ENCODE data around the gene GPR15LG. TPM values are rescaled to one million over a fixed set of nuclear protein-coding genes. Genes with fewer than 3 reads are reported as not detected.

GPR15LG gene
- total RNA-seq, 1 experiment from 2014 or later, result not detected

DNA sequence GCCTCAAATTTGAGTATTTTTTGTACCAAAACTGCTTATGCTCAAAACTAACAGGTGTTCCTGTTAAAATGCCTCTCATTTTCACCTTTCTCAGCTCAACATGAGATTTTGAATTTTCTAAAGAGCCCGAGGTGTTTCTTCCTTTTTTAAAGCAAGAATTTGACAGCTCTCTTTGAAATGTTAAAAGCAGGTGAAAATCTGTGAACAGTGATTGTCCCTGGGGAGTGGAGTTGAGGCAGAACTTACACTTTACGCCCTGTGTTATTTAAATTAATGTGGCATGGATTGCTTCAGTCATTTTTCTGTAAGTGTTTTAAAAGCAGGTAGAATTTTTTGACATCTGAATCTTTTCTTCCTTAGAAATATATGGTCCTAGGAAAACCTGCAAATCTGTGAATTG, 9.2 kb upstream of the GPR15LG start:
- ChIA-PET CTCF (no interaction called here), POLR2A (no interaction called here), RAD21 (ENCODE audit: low non-redundant PET in 1 of 2, low total read pairs in 2 of 2, uncharacterized antibody in 2 of 2, unreplicated experiment in 2 of 2) (no interaction called here)
- Histone ChIP-seq H3K4me3 (replicated peaks in 1 of 2; ENCODE audit: low read depth in 1 of 2, low read length in 2 of 2) (no peak overlapping the region), H3K27me3 (ENCODE audit: insufficient read depth, low read length) (peaks cover 11% of the 10 kb centered on the region), H3K27ac (ENCODE audit: low read depth, low read length) (no peak overlapping the region), H2AFZ (ENCODE audit: low read depth, low read length, poor library complexity, severe bottlenecking) (no peak overlapping the region), H3K9ac (ENCODE audit: low read length) (no peak overlapping the region), H4K20me1 (ENCODE audit: insufficient read depth) (no peaks in the 10 kb centered on the region), H3K9me3 (ENCODE audit: control insufficient read depth in 1 of 2, insufficient read depth in 1 of 2, low read depth in 1 of 2, low read length in 2 of 2) (no peaks in the 10 kb centered on the region; a peak in 1 of 4 replicates), H3K4me1 (ENCODE audit: control insufficient read depth in 1 of 2, insufficient read depth in 2 of 2, low read length in 2 of 2) (no peaks in the 10 kb centered on the region), H3K4me2 (ENCODE audit: low read length) (no peak overlapping the region), H3K79me2 (ENCODE audit: insufficient read depth, low read length) (no peaks in the 10 kb centered on the region), H3K9me2 (ENCODE audit: insufficient read depth) (no peaks in the 10 kb centered on the region), H3K36me3 (ENCODE audit: control insufficient read depth in 1 of 2, insufficient read depth in 2 of 2, low read length in 2 of 2) (no peaks in the 10 kb centered on the region)
- DNase-seq (ENCODE audit: low read depth, low spot score) (no peak), ATAC-seq (no peak)
- no TSS peak for BruUV-seq (replicated peaks)
- TF ChIP-seq, protein P1, sequence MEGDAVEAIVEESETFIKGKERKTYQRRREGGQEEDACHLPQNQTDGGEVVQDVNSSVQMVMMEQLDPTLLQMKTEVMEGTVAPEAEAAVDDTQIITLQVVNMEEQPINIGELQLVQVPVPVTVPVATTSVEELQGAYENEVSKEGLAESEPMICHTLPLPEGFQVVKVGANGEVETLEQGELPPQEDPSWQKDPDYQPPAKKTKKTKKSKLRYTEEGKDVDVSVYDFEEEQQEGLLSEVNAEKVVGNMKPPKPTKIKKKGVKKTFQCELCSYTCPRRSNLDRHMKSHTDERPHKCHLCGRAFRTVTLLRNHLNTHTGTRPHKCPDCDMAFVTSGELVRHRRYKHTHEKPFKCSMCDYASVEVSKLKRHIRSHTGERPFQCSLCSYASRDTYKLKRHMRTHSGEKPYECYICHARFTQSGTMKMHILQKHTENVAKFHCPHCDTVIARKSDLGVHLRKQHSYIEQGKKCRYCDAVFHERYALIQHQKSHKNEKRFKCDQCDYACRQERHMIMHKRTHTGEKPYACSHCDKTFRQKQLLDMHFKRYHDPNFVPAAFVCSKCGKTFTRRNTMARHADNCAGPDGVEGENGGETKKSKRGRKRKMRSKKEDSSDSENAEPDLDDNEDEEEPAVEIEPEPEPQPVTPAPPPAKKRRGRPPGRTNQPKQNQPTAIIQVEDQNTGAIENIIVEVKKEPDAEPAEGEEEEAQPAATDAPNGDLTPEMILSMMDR (IDR thresholded peaks at IDR 0.05 in 2 of 3, conservative IDR thresholded peaks at IDR 0.05 in 1 of 3; ENCODE audit: borderline replicate concordance in 1 of 3, insufficient read depth in 1 of 3, low read depth in 2 of 3, low read length in 2 of 3), result no peak
- TF ChIP-seq EZH2phosphoT487 (IDR thresholded peaks at IDR 0.05; ENCODE audit: borderline replicate concordance) (no peak), SIN3A (IDR thresholded peaks at IDR 0.05; ENCODE audit: low read depth) (no peak), ZNF274 (IDR thresholded peaks at IDR 0.05; ENCODE audit: low read depth, low read length) (no peak), RAD21 (IDR thresholded peaks at IDR 0.05; ENCODE audit: low read depth) (no peak), EZH2 (IDR thresholded peaks at IDR 0.05) (no peak), CBX3 (IDR thresholded peaks at IDR 0.05; ENCODE audit: low read depth) (no peak), CEBPB (IDR thresholded peaks at IDR 0.05; ENCODE audit: low read depth) (no peak), FOSL1 (IDR thresholded peaks at IDR 0.05; ENCODE audit: low read depth) (no peak), EGR1 (IDR thresholded peaks at IDR 0.05; ENCODE audit: low read depth) (no peak), ELF1 (IDR thresholded peaks at IDR 0.05; ENCODE audit: borderline replicate concordance, low read depth) (no peak), POLR2AphosphoS5 (IDR thresholded peaks at IDR 0.05; ENCODE audit: low read depth, low read length) (no peak), SRF (IDR thresholded peaks at IDR 0.05; ENCODE audit: low read depth) (no peak), POLR2A (IDR thresholded peaks at IDR 0.05; ENCODE audit: borderline replicate concordance, extremely low read depth, insufficient read depth, insufficient read length) (no peak), JUND (IDR thresholded peaks at IDR 0.05) (no peak), TCF7L2 (IDR thresholded peaks at IDR 0.05; ENCODE audit: borderline replicate concordance, extremely low read depth, insufficient read depth, insufficient read length) (no peak)
- TF ChIP-seq, protein P2, sequence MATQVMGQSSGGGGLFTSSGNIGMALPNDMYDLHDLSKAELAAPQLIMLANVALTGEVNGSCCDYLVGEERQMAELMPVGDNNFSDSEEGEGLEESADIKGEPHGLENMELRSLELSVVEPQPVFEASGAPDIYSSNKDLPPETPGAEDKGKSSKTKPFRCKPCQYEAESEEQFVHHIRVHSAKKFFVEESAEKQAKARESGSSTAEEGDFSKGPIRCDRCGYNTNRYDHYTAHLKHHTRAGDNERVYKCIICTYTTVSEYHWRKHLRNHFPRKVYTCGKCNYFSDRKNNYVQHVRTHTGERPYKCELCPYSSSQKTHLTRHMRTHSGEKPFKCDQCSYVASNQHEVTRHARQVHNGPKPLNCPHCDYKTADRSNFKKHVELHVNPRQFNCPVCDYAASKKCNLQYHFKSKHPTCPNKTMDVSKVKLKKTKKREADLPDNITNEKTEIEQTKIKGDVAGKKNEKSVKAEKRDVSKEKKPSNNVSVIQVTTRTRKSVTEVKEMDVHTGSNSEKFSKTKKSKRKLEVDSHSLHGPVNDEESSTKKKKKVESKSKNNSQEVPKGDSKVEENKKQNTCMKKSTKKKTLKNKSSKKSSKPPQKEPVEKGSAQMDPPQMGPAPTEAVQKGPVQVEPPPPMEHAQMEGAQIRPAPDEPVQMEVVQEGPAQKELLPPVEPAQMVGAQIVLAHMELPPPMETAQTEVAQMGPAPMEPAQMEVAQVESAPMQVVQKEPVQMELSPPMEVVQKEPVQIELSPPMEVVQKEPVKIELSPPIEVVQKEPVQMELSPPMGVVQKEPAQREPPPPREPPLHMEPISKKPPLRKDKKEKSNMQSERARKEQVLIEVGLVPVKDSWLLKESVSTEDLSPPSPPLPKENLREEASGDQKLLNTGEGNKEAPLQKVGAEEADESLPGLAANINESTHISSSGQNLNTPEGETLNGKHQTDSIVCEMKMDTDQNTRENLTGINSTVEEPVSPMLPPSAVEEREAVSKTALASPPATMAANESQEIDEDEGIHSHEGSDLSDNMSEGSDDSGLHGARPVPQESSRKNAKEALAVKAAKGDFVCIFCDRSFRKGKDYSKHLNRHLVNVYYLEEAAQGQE (IDR thresholded peaks at IDR 0.05; ENCODE audit: low read depth), result no peak
- TF ChIP-seq, protein P3, sequence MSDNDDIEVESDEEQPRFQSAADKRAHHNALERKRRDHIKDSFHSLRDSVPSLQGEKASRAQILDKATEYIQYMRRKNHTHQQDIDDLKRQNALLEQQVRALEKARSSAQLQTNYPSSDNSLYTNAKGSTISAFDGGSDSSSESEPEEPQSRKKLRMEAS (IDR thresholded peaks at IDR 0.05), result no peak
- intact Hi-C loops (cut with micrococcal nuclease), result no loop called here
